22Rv1 (cell line): ENCODE data around the gene TMEM72.

Source experiments
- ZFX ChIP-seq: fragments of 450-650 bp; IDR thresholded peaks from 2 replicates; pipeline ENCODE4 v1.6.1; 2017; ENCODE audit warnings: antibody characterized with exemption, borderline replicate concordance
- TF ChIP-seq, protein P1 (sequence below): fragments of 450-650 bp; IDR thresholded peaks from 2 replicates; pipeline ENCODE4 v1.5.1; 2017; ENCODE audit warnings: mild to moderate bottlenecking

DNA sequence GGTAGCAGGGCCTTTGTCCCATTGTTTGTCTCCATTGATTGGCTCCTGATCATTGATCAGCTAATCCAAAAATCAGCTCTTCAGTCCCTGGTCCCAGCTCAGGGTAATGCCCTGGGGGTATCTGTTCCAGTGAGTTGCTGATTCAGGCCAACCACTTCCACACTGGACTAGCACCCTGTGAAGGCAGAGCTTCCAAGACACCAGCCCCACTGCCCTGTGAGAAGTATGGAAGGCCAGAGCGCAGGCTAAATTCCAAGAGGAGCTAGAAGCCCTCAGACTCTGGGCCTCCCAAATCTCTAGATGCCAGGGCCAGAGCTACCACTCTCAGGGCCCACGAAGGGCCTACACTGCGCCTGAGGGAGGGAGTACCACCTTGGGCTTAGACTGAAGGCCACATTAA, 10.4 kb downstream of the TMEM72 start:
- TF ChIP-seq, protein P1, sequence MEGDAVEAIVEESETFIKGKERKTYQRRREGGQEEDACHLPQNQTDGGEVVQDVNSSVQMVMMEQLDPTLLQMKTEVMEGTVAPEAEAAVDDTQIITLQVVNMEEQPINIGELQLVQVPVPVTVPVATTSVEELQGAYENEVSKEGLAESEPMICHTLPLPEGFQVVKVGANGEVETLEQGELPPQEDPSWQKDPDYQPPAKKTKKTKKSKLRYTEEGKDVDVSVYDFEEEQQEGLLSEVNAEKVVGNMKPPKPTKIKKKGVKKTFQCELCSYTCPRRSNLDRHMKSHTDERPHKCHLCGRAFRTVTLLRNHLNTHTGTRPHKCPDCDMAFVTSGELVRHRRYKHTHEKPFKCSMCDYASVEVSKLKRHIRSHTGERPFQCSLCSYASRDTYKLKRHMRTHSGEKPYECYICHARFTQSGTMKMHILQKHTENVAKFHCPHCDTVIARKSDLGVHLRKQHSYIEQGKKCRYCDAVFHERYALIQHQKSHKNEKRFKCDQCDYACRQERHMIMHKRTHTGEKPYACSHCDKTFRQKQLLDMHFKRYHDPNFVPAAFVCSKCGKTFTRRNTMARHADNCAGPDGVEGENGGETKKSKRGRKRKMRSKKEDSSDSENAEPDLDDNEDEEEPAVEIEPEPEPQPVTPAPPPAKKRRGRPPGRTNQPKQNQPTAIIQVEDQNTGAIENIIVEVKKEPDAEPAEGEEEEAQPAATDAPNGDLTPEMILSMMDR: no peak
- TF ChIP-seq ZFX: no peak
